Ishikawa (cell line): ENCODE results near the gene USH1G.
A peak's percentile ranks its signal among the peaks of the same experiment; 100 is the strongest.

Experiments used
- CREB1 ChIP-seq: IDR thresholded peaks from 2 replicates; pipeline ENCODE4 v1.6.1; 2012; ENCODE audit warnings: low read depth
- EGR1 ChIP-seq: IDR thresholded peaks from 2 replicates; pipeline ENCODE4 v1.6.1; 2012
- EP300 ChIP-seq: IDR thresholded peaks from 2 replicates; pipeline ENCODE4 v1.6.1; 2012; ENCODE audit warnings: borderline replicate concordance
- FOXM1 ChIP-seq: IDR thresholded peaks from 2 replicates; pipeline ENCODE4 v1.6.1; 2012; ENCODE audit warnings: low read depth, borderline replicate concordance
- NFIC ChIP-seq: IDR thresholded peaks from 2 replicates; pipeline ENCODE4 v1.6.1; 2012
- RAD21 ChIP-seq: IDR thresholded peaks from 2 replicates; pipeline ENCODE4 v1.6.1; 2012; ENCODE audit warnings: low read depth
- TAF1 ChIP-seq: IDR thresholded peaks from 2 replicates; pipeline ENCODE4 v1.6.1; 2012; ENCODE audit warnings: low read depth, mild to moderate bottlenecking
- TCF12 ChIP-seq: IDR thresholded peaks from 2 replicates; pipeline ENCODE4 v1.6.1; 2012; ENCODE audit warnings: low read depth
- TEAD4 ChIP-seq: IDR thresholded peaks from 2 replicates; pipeline ENCODE4 v1.6.1; 2012
- YY1 ChIP-seq: IDR thresholded peaks from 2 replicates; pipeline ENCODE4 v1.6.1; 2012; ENCODE audit warnings: low read depth
- ZBTB7A ChIP-seq: IDR thresholded peaks from 2 replicates; pipeline ENCODE4 v1.6.1; 2012; ENCODE audit warnings: low read depth
- TF ChIP-seq, protein P1 (sequence below): IDR thresholded peaks from 2 replicates; pipeline ENCODE4 v1.6.1; 2012
- TF ChIP-seq, protein P2 (sequence below): IDR thresholded peaks from 2 replicates; pipeline ENCODE4 v1.6.1; 2012
- TF ChIP-seq, protein P3 (sequence below): IDR thresholded peaks from 2 replicates; pipeline ENCODE4 v1.6.1; 2012; ENCODE audit warnings: low read depth, mild to moderate bottlenecking

USH1G gene

DNA sequence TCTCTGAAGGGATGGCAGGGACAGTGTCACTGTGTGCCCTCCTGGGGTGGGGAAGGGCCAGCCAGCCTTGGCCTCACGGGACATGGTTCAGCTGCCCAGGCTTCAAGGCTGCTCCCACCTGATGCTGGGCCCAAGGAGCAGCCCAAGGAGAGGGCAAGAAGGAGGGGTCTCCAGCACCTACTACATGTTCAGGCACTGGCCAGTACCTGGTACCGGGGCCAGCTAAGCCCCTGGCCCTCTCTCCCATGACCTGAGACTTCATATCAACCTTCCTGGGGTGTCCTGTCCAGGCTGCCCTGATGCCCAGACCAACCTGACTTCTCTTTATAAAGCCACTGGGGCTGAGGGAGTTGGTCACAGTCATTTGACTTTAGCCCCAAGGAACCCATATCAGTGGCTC, 1.3 kb downstream of the USH1G start:
- TF ChIP-seq CREB1, result no peak
- TF ChIP-seq ZBTB7A, result no peak
- TF ChIP-seq EP300, result no peak
- TF ChIP-seq TEAD4, result no peak
- TF ChIP-seq TAF1, result no peak
- no peak for TF ChIP-seq NFIC
- TF ChIP-seq, protein P1, sequence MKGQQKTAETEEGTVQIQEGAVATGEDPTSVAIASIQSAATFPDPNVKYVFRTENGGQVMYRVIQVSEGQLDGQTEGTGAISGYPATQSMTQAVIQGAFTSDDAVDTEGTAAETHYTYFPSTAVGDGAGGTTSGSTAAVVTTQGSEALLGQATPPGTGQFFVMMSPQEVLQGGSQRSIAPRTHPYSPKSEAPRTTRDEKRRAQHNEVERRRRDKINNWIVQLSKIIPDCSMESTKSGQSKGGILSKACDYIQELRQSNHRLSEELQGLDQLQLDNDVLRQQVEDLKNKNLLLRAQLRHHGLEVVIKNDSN, result no peak
- TF ChIP-seq EGR1, result no peak
- no peak for TF ChIP-seq YY1
- no peak for TF ChIP-seq TCF12

DNA sequence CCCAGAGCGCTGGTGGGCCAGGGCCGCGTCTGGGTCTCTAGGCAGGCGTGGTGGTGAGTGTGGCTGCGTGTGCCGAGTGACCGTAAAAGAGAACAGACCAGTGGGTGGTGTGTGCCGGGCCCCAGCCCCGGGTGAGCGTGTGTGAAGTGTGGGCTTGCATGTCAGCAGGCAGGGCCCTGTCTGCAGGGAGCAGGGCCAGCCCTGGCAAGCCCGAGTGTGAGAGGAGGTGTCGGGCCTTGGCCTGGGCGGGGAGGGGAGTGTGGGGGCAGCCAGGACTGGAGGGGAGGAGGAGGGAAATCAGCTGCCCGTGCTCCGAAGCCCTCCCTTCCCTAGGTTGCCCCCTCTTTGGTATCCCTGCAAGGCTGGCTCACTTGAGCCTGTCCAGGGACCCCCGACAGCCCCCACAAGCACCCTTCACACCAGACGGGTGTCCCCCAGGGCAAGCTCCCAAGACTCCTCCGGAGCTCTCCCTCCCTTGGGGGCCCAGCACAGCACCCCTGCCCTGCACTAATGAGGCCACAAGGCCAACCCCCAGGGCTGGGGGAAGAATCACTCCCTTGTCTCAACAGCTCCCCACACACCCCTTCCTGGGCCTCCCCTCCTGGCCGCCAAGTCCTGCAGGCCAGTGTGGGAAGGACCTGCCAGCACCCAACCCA, 1.9 kb downstream of the USH1G start:
- TF ChIP-seq YY1 (no peak), NFIC (no peak), TEAD4 (no peak), EGR1 (no peak), EP300 (no peak), RAD21 (no peak), CREB1 (no peak), ZBTB7A (no peak), TAF1 (no peak), FOXM1 (no peak), TCF12 (no peak)
- TF ChIP-seq, protein P2, sequence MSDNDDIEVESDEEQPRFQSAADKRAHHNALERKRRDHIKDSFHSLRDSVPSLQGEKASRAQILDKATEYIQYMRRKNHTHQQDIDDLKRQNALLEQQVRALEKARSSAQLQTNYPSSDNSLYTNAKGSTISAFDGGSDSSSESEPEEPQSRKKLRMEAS, result no peak
- TF ChIP-seq, protein P3, sequence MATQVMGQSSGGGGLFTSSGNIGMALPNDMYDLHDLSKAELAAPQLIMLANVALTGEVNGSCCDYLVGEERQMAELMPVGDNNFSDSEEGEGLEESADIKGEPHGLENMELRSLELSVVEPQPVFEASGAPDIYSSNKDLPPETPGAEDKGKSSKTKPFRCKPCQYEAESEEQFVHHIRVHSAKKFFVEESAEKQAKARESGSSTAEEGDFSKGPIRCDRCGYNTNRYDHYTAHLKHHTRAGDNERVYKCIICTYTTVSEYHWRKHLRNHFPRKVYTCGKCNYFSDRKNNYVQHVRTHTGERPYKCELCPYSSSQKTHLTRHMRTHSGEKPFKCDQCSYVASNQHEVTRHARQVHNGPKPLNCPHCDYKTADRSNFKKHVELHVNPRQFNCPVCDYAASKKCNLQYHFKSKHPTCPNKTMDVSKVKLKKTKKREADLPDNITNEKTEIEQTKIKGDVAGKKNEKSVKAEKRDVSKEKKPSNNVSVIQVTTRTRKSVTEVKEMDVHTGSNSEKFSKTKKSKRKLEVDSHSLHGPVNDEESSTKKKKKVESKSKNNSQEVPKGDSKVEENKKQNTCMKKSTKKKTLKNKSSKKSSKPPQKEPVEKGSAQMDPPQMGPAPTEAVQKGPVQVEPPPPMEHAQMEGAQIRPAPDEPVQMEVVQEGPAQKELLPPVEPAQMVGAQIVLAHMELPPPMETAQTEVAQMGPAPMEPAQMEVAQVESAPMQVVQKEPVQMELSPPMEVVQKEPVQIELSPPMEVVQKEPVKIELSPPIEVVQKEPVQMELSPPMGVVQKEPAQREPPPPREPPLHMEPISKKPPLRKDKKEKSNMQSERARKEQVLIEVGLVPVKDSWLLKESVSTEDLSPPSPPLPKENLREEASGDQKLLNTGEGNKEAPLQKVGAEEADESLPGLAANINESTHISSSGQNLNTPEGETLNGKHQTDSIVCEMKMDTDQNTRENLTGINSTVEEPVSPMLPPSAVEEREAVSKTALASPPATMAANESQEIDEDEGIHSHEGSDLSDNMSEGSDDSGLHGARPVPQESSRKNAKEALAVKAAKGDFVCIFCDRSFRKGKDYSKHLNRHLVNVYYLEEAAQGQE, result no peak

DNA sequence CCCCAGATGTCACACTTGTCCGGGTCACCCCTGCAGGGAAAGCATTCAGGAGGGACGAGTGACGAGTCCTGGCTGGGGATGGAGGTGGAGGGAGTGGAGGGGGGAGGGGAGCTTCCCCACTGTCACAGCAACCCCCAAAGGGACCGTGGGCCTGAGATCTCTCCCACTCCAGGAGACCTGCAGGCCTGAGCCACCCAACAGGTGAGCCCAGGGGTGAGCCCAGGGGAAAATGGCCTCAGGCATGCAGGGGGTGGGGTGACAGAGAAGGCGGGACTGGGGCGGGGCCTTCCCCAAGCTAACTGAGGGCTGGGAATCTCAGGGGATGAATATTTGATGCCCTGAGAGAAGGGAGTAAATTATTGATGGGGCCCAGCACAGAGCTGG, 2.4 kb downstream of the USH1G start:
- TF ChIP-seq YY1 (peak; percentile 48; the same call in 1 of the 2 replicates), ZBTB7A (no peak)

DNA sequence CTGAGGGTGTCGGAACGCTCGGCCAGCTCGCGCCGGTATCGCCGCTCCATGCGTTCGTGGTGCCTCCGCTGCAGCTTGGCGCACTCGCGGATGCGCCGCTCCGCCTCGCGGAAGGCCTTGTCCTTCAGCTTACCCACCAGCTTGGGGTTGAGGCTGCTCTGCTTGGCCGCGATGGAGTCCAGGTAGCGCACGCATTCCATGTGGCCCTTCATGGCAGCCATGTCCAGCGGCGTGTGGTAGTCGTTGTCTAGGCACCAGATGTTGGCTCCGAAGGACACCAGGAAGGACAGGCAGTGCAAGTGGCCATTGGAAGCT, 2.8 kb downstream of the USH1G start:
- TF ChIP-seq FOXM1 (no peak), NFIC (no peak), YY1 (no peak), TEAD4 (no peak), EP300 (no peak), ZBTB7A (no peak), TAF1 (no peak), RAD21 (no peak)
- TF ChIP-seq, protein P1, result no peak
- TF ChIP-seq, protein P3, result no peak
- TF ChIP-seq, protein P2, result no peak

DNA sequence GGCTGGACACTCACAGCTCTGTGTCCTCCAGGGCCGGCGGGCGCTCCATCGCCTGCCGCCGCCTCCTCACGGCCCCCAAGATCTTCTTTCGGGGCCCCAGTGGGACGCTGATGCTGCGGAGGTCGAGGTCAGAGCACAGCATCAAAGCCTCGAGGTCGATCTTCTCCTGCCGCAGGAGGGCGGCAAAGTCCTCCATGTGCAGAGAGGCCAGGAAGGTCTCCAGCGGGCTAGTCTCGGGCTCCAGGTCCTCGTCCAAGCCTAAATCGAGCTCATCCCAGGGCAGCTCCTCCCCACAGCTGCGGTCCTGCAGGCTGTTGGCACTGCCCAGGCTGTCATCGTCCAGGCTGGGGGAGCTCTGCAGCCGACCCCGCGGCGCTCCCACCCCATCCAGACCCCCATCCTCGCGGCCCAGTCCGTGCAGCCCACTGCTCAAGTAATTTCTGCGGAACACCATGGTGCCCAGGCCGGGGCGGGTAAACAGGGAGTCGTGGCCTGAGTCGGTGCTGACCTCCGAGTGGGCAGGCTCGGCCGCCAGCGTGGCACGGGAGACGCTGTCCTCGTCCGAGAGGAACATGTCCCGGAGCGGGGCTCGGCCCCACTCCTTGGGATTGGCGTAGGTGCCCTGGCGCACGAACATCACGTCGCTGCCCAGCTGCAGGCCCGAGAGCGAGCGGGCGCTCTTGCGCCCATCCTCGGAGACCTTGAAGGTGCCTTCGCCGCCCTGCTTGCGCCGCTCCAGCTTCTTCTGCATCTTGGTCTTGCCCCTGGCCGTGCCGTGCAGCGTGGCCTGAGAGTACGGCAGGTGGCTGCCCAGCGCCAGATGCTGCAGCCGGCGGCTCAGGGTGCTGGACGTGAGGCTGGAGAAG, 3.4 kb downstream of the USH1G start:
- TF ChIP-seq RAD21 (no peak), TAF1 (no peak), CREB1 (no peak), NFIC (no peak), ZBTB7A (no peak)
- TF ChIP-seq, protein P3, result no peak
